ENCODE data around the gene CCDC102A. TPM values are rescaled to one million over a fixed set of nuclear protein-coding genes. Genes with fewer than 3 reads are reported as not detected.

CCDC102A gene
- total RNA-seq, 5 donors from 2014 or later (not counting 1 experiment from before 2014, with no cell fraction given) = 6.1 to 11.2 (median 6.6) TPM

DNA sequence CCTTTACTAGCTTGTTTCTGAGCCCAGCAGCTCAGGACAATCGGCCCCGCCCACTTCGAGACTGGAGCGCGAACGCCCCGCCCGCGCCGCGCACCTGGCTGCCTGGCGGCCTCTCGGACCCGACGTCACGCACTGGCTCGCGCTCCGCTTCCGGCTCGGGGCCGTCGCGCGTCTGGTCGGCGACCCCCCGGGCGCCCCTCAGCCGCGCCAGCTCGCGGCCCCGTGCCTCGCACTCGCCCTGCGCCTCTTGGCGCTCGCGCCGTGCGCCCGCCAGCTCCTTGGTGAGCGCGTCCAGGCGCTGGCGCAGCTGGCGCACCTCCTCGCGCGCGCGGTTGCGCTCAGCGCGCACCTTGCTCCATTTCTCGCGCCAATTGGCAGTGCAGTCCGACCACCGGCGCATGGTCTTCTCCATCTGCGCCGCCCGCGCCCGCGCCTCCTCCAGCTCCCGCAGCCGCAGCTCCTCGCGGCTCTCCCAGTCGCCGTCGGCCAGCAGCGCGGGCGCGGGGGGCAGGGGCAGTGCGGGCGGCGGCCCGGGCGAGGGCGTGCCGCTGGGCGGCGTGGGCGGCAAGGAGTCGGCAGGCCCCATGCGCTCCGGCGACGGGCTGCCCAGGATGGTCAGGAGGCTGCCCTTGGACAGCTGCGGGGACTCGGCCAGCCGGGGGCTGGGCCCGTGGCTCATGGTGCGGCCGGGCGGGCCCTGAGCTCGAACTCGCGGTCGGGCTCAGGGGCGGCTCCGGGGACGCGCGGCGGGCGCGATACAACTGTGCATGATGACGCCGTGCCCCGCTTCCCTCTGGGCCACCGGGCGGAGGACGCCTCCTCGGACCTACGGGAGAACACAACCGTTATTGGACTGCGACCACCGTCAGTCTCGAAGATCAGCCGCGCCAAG lies 7.6 kb downstream of the CCDC102A start:
- Mint-ChIP-seq H3K4me3 (no peak overlapping the region), H3K27me3 (no peaks in the 10 kb centered on the region), H3K4me1 (peaks cover 44 to 47% (median 45%) of the 10 kb centered on the region in 3 donors), H3K36me3 (peaks cover 5% of the 10 kb centered on the region), H3K9me3 (no peaks in the 10 kb centered on the region), H3K27ac (peak overlapping the region in 1 of 2 donors; percentile 99)
- 93% methylated on average over 114 of the region's 126 CpGs for WGBS (ENCODE audit: insufficient coverage)
- H3K4me1 ChIP-seq (ENCODE audit: control insufficient read depth in 1 of 2, extremely low read depth in 1 of 2, insufficient read depth in 2 of 2, low read length in 2 of 2) = peaks cover 34 to 47% of the 10 kb centered on the region in 2 experiments
- H3K27ac ChIP-seq (ENCODE audit: low read length) = no peak overlapping the region
- H3K36me3 ChIP-seq (ENCODE audit: control insufficient read depth in 2 of 2, extremely low read depth in 1 of 2, insufficient read depth in 1 of 2, low read length in 1 of 2) = peaks cover 0 to 5% of the 10 kb centered on the region in 2 donors
- no peaks in the 10 kb centered on the region for H3K9me3 ChIP-seq
- no peak overlapping the region for H3K4me3 ChIP-seq (ENCODE audit: control insufficient read depth in 1 of 2, extremely low read depth in 1 of 2, low read length in 1 of 2)
- ChIA-PET CTCF (no interaction called here), POLR2A (no interaction called here)
- DNase-seq = no peak
- ATAC-seq (replicated peaks in 1 of 4) = no peak
- no peaks in the 10 kb centered on the region for H3K27me3 ChIP-seq (replicated peaks in 1 of 2; ENCODE audit: control insufficient read depth in 2 of 2, extremely low read depth in 1 of 2, insufficient read depth in 2 of 2, low read length in 1 of 2)

DNA sequence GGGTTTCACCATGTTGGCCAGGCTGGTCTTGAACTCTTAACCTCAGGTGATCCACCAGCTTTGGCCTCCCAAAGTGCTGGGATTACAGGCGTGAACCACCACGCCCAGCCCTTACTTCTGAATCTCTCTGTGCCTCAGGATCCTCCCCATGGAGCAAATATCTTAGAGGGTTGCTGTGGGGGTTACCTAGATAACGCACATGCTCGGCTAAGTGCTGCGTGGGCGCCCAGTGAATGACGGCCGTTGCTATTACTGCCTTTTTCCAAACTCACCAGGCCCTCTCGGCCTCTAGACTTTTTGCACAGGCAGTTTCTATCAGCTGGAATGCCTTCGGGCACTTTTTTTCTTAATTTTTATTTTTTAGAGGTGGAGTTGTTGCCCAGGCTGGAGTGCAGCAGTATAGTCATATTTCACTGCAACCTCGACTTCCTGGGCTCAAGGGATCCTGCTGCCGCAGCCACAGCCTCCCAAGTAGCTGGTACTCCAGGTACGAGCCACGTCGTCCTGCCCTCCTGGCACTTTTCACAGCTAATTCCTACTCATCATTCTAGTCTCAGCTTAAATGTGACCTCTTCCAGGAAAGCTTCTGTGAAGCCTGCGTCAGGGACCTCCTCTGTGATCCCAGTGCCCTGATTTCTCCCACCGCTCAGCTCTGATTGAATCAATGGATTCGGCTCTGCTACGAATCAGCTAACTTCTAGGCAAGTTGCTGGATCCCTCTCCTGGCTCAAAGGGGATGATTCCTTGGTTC lies 8.6 kb downstream of the CCDC102A start:
- Mint-ChIP-seq H3K27me3 (no peaks in the 10 kb centered on the region), H3K4me3 (no peak overlapping the region), H3K27ac (no peak overlapping the region), H3K9me3 (no peaks in the 10 kb centered on the region), H3K36me3 (peaks cover 5% of the 10 kb centered on the region), H3K4me1 (peaks cover 35 to 41% (median 35%) of the 10 kb centered on the region in 3 donors)
- H3K4me1 ChIP-seq (ENCODE audit: control insufficient read depth in 1 of 2, extremely low read depth in 1 of 2, insufficient read depth in 2 of 2, low read length in 2 of 2) = peaks cover 27 to 38% of the 10 kb centered on the region in 2 experiments
- ATAC-seq (replicated peaks in 1 of 4) = no peak
- H3K27ac ChIP-seq (ENCODE audit: low read length) = no peak overlapping the region
- no peak for DNase-seq
- H3K36me3 ChIP-seq (ENCODE audit: control insufficient read depth in 2 of 2, extremely low read depth in 1 of 2, insufficient read depth in 1 of 2, low read length in 1 of 2) = peaks cover 0 to 5% of the 10 kb centered on the region in 2 donors
- H3K4me3 ChIP-seq (ENCODE audit: control insufficient read depth in 1 of 2, extremely low read depth in 1 of 2, low read length in 1 of 2) = no peak overlapping the region
- ChIA-PET POLR2A (no interaction called here), CTCF (no interaction called here)
- H3K27me3 ChIP-seq (replicated peaks in 1 of 2; ENCODE audit: control insufficient read depth in 2 of 2, extremely low read depth in 1 of 2, insufficient read depth in 2 of 2, low read length in 1 of 2) = no peaks in the 10 kb centered on the region
- WGBS (ENCODE audit: insufficient coverage) = 94% methylated on average over 7 of the region's 19 CpGs
- no peaks in the 10 kb centered on the region for H3K9me3 ChIP-seq

DNA sequence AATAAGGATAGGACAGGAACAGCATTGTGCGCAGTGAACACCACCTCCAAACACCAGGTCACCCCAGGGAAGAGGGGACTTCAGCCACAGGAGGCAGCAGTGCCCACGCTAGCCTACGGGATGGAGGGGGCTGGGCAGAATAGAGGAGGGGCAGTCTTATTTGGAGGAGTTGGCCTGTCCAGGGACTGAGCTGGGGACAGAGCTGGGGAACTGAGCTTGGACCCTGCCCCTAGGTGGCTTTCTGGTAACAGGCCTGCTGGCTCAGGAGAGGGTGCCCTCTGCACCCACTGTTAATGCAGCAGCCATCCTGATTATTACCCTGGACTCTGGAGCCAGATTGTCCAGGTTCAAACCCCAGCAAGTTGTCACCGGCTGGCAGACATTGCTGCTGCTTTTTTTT lies 9.3 kb downstream of the CCDC102A start:
- WGBS (ENCODE audit: insufficient coverage) = 100% methylated on average over 1 of the region's 4 CpGs
- Histone ChIP-seq H3K36me3 (ENCODE audit: control insufficient read depth in 2 of 2, extremely low read depth in 1 of 2, insufficient read depth in 1 of 2, low read length in 1 of 2) (peaks cover 0 to 5% of the 10 kb centered on the region in 2 donors), H3K9me3 (no peaks in the 10 kb centered on the region), H3K27ac (ENCODE audit: low read length) (no peak overlapping the region), H3K4me1 (ENCODE audit: control insufficient read depth in 1 of 2, extremely low read depth in 1 of 2, insufficient read depth in 2 of 2, low read length in 2 of 2) (peaks cover 20 to 30% of the 10 kb centered on the region in 2 experiments), H3K4me3 (ENCODE audit: control insufficient read depth in 1 of 2, extremely low read depth in 1 of 2, low read length in 1 of 2) (no peak overlapping the region), H3K27me3 (replicated peaks in 1 of 2; ENCODE audit: control insufficient read depth in 2 of 2, extremely low read depth in 1 of 2, insufficient read depth in 2 of 2, low read length in 1 of 2) (no peaks in the 10 kb centered on the region)
- ChIA-PET POLR2A (interaction anchor here in 1 of 2 donors (0.6 kb wide), 1 partner anchor 285 kb away, joined by 6 read pairs; no protein-coding TSS in a partner anchor), CTCF (no interaction called here)
- Mint-ChIP-seq H3K36me3 (peaks cover 5% of the 10 kb centered on the region), H3K4me3 (no peak overlapping the region), H3K4me1 (peaks cover 28 to 36% (median 29%) of the 10 kb centered on the region in 3 donors), H3K9me3 (no peaks in the 10 kb centered on the region), H3K27ac (no peak overlapping the region), H3K27me3 (no peaks in the 10 kb centered on the region)
- ATAC-seq (replicated peaks in 1 of 4) (no peak), DNase-seq (no peak)

DNA sequence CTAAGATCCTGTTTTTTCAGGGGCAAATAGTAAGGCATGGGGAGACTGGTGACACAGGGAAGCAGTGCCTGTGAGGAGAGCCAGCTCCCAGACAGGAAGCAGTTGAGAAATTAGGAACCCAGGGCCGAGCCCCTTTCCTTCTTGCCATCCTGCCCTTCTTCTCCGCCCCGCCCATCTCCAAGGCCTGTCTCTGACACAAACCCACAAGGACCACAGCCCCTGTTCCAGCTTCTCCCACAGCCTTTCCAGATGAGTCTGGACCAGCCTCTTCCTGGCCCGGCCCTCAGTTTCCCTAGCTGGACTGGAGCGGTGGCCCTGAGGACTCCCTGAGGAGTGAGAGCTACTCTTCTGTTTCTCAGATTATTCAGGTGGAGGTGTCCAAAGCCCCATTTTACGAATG lies 9.9 kb downstream of the CCDC102A start:
- H3K4me1 Mint-ChIP-seq = peaks cover 22 to 31% (median 24%) of the 10 kb centered on the region in 3 donors
- Histone ChIP-seq H3K27ac (ENCODE audit: low read length) (no peak overlapping the region), H3K9me3 (no peaks in the 10 kb centered on the region), H3K4me3 (ENCODE audit: control insufficient read depth in 1 of 2, extremely low read depth in 1 of 2, low read length in 1 of 2) (no peak overlapping the region), H3K27me3 (replicated peaks in 1 of 2; ENCODE audit: control insufficient read depth in 2 of 2, extremely low read depth in 1 of 2, insufficient read depth in 2 of 2, low read length in 1 of 2) (no peaks in the 10 kb centered on the region), H3K4me1 (ENCODE audit: control insufficient read depth in 1 of 2, extremely low read depth in 1 of 2, insufficient read depth in 2 of 2, low read length in 2 of 2) (peaks cover 16 to 25% of the 10 kb centered on the region in 2 experiments), H3K36me3 (ENCODE audit: control insufficient read depth in 2 of 2, extremely low read depth in 1 of 2, insufficient read depth in 1 of 2, low read length in 1 of 2) (peaks cover 0 to 5% of the 10 kb centered on the region in 2 donors)
- H3K4me3 Mint-ChIP-seq = no peak overlapping the region
- DNase-seq (no peak), ATAC-seq (replicated peaks in 1 of 4) (no peak)
- ChIA-PET POLR2A (interaction anchor here in 1 of 2 donors (0.6 kb wide), 1 partner anchor 285 kb away, joined by 6 read pairs; no protein-coding TSS in a partner anchor), CTCF (no interaction called here)
- peaks cover 5% of the 10 kb centered on the region for H3K36me3 Mint-ChIP-seq
- no peaks in the 10 kb centered on the region for H3K27me3 Mint-ChIP-seq
- no peak overlapping the region for H3K27ac Mint-ChIP-seq
- 100% methylated on average over 1 of the region's 6 CpGs for WGBS (ENCODE audit: insufficient coverage)
- H3K9me3 Mint-ChIP-seq = no peaks in the 10 kb centered on the region

DNA sequence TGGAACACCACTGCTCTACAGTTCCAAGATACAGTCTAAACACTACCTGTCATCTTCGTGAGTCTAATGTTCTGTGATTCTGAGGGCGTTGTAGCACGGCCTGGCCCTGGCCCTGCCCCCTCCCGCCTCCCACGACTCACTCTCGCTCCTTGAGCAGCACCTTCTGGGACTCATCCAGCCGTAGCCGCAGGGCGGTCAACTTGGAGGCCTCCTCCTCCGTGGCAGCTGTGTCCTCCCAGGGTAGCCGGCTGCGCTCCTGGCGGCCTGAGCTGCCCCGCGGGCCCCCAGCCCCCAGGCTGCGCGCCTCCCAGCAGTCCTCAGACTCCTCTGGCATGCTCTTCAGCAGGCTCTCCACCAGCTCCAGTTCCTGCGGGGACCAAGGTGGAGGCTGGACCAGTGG lies 10.6 kb downstream of the CCDC102A start:
- no peak overlapping the region for H3K27ac ChIP-seq (ENCODE audit: low read length)
- Mint-ChIP-seq H3K27me3 (no peaks in the 10 kb centered on the region), H3K27ac (no peak overlapping the region), H3K36me3 (peaks cover 5% of the 10 kb centered on the region), H3K9me3 (no peaks in the 10 kb centered on the region), H3K4me3 (no peak overlapping the region), H3K4me1 (peaks cover 15 to 23% (median 16%) of the 10 kb centered on the region in 3 donors)
- DNase-seq (no peak), ATAC-seq (replicated peaks in 1 of 4) (no peak)
- H3K4me3 ChIP-seq (ENCODE audit: control insufficient read depth in 1 of 2, extremely low read depth in 1 of 2, low read length in 1 of 2) = no peak overlapping the region
- peaks cover 0 to 5% of the 10 kb centered on the region in 2 donors for H3K36me3 ChIP-seq (ENCODE audit: control insufficient read depth in 2 of 2, extremely low read depth in 1 of 2, insufficient read depth in 1 of 2, low read length in 1 of 2)
- peaks cover 12 to 17% of the 10 kb centered on the region in 2 experiments for H3K4me1 ChIP-seq (ENCODE audit: control insufficient read depth in 1 of 2, extremely low read depth in 1 of 2, insufficient read depth in 2 of 2, low read length in 2 of 2)
- H3K27me3 ChIP-seq (replicated peaks in 1 of 2; ENCODE audit: control insufficient read depth in 2 of 2, extremely low read depth in 1 of 2, insufficient read depth in 2 of 2, low read length in 1 of 2) = no peaks in the 10 kb centered on the region
- CTCF ChIA-PET = no interaction called here
- POLR2A ChIA-PET = no interaction called here
- no peaks in the 10 kb centered on the region for H3K9me3 ChIP-seq
- 97% methylated on average over 15 of the region's 18 CpGs for WGBS (ENCODE audit: insufficient coverage)

DNA sequence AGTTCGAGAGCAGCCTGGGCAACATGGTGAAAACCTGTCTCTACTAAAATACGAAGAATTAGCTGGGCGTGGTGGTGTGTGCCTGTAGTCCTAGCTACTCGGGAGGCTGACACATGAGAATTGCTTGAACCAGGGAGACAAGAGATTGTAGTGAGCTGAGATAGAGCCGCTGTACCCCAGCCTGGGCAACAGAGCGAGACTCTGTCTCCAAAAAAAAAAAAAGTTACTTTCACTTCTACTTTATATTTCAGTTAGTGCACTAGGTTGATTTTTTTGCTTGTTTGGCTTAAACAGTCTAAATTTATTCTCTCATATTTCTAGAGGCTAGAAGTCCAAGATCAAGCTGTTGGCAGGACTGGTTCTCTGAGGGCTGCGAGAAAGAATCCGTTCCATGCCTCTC lies 13.4 kb downstream of the CCDC102A start:
- 92% methylated on average over 2 of the region's 8 CpGs for WGBS (ENCODE audit: insufficient coverage)
- peaks cover 0 to 5% of the 10 kb centered on the region in 2 donors for H3K36me3 ChIP-seq (ENCODE audit: control insufficient read depth in 2 of 2, extremely low read depth in 1 of 2, insufficient read depth in 1 of 2, low read length in 1 of 2)
- Mint-ChIP-seq H3K4me3 (no peak overlapping the region), H3K4me1 (peaks cover 5 to 11% (median 7%) of the 10 kb centered on the region in 3 donors), H3K27ac (no peak overlapping the region), H3K27me3 (no peaks in the 10 kb centered on the region), H3K9me3 (no peaks in the 10 kb centered on the region), H3K36me3 (peaks cover 5% of the 10 kb centered on the region)
- peaks cover 0 to 8% of the 10 kb centered on the region in 2 experiments for H3K4me1 ChIP-seq (ENCODE audit: control insufficient read depth in 1 of 2, extremely low read depth in 1 of 2, insufficient read depth in 2 of 2, low read length in 2 of 2)
- POLR2A ChIA-PET = no interaction called here
- no peak for ATAC-seq (replicated peaks in 1 of 4)
- CTCF ChIA-PET = interaction anchor here in 1 of 2 donors (0.7 kb wide), 1 partner anchor 36 kb away, joined by 3 read pairs; no protein-coding TSS in a partner anchor
- no peak overlapping the region for H3K27ac ChIP-seq (ENCODE audit: low read length)
- no peaks in the 10 kb centered on the region for H3K9me3 ChIP-seq
- no peak overlapping the region for H3K4me3 ChIP-seq (ENCODE audit: control insufficient read depth in 1 of 2, extremely low read depth in 1 of 2, low read length in 1 of 2)
- H3K27me3 ChIP-seq (replicated peaks in 1 of 2; ENCODE audit: control insufficient read depth in 2 of 2, extremely low read depth in 1 of 2, insufficient read depth in 2 of 2, low read length in 1 of 2) = no peaks in the 10 kb centered on the region
- no peak for DNase-seq
